GM12864 (cell line): ENCODE data around the gene LARGE1.

Experiments used
- DNase-seq: peaks from one replicate; pipeline ENCODE4 v3.0.0-alpha.2; 2011; ENCODE audit warnings: low read depth
- H3K4me3 ChIP-seq: 2 replicates; pipeline ENCODE4 v1.5.1; 2011; ENCODE audit warnings: mild to moderate bottlenecking, low read depth, low read length, control low read depth
- CTCF ChIP-seq: IDR thresholded peaks from 2 replicates; pipeline ENCODE4 v1.5.1; 2011; ENCODE audit warnings: low read depth, mild to moderate bottlenecking, moderate library complexity, low read length, control low read depth, inconsistent platforms; ENCODE audit errors: missing control alignments

The LARGE1 gene

DNA sequence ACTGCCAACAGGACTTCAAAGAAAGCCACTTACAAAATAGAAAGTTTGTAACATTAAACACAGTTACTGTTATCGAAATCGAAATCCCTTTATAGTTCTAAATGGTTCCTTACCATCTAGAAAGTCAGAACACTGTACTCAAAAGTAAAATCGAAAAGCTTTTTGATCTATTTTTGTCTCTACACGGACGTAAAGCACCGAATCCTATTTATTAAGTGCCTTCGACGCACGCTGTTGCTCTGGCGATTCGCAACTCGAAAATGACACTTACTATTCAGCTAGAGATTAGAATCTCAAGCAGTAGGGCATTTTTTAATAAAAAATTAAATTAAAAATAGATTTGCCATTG, 78.3 kb downstream of the LARGE1 start:
- peak overlapping the region; percentile 45 for H3K4me3 ChIP-seq

DNA sequence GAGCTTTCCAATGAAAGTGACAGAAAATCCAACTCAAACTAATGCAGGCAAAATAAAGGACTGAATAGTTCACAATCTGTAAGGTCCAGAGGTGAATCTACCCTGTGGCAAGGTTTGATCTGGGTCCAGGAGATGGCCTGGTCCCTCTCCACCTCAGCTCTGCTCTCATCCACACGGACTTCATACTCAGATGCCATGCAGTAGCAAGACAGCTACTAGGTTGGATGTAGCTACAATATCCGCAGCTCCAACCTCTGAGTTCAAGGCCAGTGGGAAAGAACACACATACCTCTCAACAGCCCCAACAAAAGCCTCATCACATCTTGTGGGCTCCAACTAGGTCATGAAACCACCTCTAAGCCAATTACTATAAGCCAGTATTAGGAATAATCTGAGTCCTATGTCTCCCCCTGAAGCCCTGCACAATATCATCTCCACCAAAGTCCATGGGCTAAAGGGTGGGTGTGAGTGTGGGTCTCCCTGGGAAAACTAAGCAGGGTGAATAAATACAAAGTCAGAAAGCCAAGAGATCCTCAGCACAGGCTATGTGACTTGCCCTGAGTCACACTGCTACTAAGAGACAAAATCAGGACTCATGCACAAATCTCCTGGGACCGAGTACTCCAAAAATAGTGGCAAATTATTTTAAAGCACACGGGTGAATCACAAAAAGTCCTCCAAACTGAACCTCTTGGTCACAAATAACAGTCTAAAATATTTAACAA, 78.8 kb downstream of the LARGE1 start:
- peak overlapping the region; percentile 45 for H3K4me3 ChIP-seq
- DNase-seq, result no peak
- no peak for TF ChIP-seq CTCF

More for the DNA sequence above, 78.3 kb downstream of the LARGE1 start:
- peak; percentile 77 for DNase-seq
- TF ChIP-seq CTCF, result no peak

GRCh38 chr22:33838644-33839043, 81.6 kb downstream of the LARGE1 start:
- H3K4me3 ChIP-seq, result no peak overlapping the region
- TF ChIP-seq CTCF, result no peak
- no peak for DNase-seq

GRCh38 chr22:33837826-33838225, 82.5 kb downstream of the LARGE1 start:
- H3K4me3 ChIP-seq, result no peak overlapping the region
- no peak for TF ChIP-seq CTCF
- no peak for DNase-seq

- no peak overlapping the region for H3K4me3 ChIP-seq
Measured at GRCh38 chr22:33835265-33835664, 85.0 kb downstream of the LARGE1 start.

DNA sequence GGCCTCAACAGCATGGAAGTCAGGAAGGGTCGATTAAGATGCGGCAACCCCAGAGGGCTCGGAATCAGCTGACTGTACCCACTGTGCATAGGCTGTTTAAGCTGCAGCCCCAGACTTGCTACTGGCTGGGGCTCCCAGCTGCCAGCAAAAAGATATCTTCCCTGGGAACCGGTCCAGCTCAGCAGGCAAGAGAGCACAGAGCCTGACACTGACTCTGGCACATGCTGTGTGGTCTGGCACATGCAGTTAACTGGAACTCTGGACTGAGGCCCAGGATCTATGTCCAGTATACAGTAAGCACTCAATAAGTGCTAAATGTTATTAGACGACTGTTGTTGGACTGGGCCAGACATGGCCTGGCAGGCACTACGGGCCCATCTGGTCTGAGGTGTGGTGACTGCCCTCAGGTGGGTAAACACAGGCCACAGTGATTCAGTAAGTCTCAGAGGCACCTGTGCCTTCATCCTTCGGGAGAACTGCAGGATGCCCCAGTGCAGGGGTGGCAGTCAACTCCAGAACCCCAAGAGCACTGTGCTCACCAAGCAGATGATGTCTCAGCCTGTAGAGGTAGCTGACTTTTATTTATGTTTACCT, 87.6 kb downstream of the LARGE1 start:
- DNase-seq, result no peak
- no peak for TF ChIP-seq CTCF
- no peak overlapping the region for H3K4me3 ChIP-seq

More at GRCh38 chr22:33835265-33835664, 85.0 kb downstream of the LARGE1 start:
- no peak for DNase-seq
- TF ChIP-seq CTCF, result no peak

DNA sequence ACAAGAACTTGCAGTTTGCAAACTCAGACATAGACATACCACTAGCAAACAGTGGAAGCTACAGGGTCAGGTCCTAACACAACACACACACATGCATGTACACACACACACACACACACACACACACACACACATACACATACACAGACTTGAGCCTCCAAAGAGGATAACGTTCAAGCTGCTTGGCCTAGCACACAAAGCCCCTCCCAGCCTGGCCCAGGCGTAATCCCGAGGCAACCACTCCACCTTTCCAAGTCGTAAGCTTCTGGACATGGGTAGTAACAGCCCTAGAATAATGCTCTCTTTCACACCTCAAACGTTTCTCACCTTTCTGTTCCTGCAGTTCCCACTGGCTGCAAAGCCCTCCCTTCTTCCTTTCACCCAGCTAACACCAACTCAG, 88.6 kb downstream of the LARGE1 start:
- no peak overlapping the region for H3K4me3 ChIP-seq
- TF ChIP-seq CTCF, result no peak
- DNase-seq, result no peak
